ENCODE data around the gene DIRAS3.

DIRAS3 gene

DNA sequence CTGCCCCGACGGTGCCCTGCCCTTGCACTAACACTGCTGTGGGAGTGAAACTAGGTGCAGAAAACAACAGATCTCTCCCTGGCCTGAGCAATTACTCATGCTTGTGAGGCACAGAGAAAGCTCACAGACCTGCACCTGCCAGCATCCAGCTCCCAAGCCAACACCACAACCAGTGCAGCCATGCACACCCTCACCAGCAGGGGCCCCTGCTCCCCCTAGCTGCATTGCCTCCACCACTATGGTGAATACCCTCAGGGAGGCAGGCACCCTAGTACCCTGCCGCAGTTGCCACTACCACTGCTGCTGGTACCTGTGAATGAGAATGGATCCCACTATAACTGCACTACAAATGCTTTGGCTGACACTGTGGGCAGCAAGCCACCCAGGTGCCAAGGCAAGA lies 7.1 kb upstream of the DIRAS3 start:
- Histone ChIP-seq H3K4me2 (ENCODE audit: low read length) (no peak overlapping the region), H3K27ac (ENCODE audit: low read depth, low read length) (no peak overlapping the region), H3K36me3 (ENCODE audit: control insufficient read depth, low read length) (no peaks in the 10 kb centered on the region), H3K79me2 (ENCODE audit: control insufficient read depth, low read length) (no peaks in the 10 kb centered on the region), H3F3A (ENCODE audit: control insufficient read depth, insufficient read depth) (no peaks in the 10 kb centered on the region), H3K27me3 (ENCODE audit: control insufficient read depth, low read length) (no peaks in the 10 kb centered on the region), H3K4me3 (ENCODE audit: low read length) (no peak overlapping the region), H3K9me3 (ENCODE audit: control insufficient read depth, insufficient read depth, low read length) (no peaks in the 10 kb centered on the region), H4K20me1 (ENCODE audit: control insufficient read depth, insufficient read depth, low read depth, low read length) (no peaks in the 10 kb centered on the region), H3K4me1 (ENCODE audit: control insufficient read depth, low read length) (no peaks in the 10 kb centered on the region), H3K9me2 (replicated peaks; ENCODE audit: control insufficient read depth, low read length) (no peaks in the 10 kb centered on the region)
- TF ChIP-seq EZH2phosphoT487 (IDR thresholded peaks at IDR 0.05; ENCODE audit: borderline replicate concordance, low read length), result no peak
- TF ChIP-seq, protein P1, sequence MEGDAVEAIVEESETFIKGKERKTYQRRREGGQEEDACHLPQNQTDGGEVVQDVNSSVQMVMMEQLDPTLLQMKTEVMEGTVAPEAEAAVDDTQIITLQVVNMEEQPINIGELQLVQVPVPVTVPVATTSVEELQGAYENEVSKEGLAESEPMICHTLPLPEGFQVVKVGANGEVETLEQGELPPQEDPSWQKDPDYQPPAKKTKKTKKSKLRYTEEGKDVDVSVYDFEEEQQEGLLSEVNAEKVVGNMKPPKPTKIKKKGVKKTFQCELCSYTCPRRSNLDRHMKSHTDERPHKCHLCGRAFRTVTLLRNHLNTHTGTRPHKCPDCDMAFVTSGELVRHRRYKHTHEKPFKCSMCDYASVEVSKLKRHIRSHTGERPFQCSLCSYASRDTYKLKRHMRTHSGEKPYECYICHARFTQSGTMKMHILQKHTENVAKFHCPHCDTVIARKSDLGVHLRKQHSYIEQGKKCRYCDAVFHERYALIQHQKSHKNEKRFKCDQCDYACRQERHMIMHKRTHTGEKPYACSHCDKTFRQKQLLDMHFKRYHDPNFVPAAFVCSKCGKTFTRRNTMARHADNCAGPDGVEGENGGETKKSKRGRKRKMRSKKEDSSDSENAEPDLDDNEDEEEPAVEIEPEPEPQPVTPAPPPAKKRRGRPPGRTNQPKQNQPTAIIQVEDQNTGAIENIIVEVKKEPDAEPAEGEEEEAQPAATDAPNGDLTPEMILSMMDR (IDR thresholded peaks at IDR 0.05; ENCODE audit: low read depth, low read length, poor library complexity, severe bottlenecking), result no peak

DNA sequence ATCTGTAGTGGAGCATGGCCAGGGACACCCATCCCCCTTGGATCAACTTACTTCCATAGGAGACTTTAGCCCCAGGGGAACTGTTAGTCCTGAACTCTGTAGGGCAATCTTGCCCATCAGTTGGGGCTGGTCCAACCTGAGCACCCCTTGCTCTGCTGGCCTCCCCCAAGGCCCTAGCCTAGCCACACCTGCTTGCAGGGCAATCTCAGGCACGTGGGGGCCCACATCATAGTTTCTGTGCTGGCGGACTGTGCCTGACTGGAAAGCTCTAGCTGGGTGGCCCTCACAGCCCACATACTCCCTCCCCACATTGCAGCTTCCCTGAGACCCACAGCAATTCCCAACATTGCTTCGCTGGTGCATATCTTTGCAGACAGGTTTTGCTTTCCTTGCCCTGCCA lies 6.6 kb upstream of the DIRAS3 start:
- no peak overlapping the region for H3K27ac ChIP-seq (ENCODE audit: low read depth, low read length)
- no peak overlapping the region for H3K4me3 ChIP-seq (ENCODE audit: low read length)
- H3K4me2 ChIP-seq (ENCODE audit: low read length), result no peak overlapping the region
- no peak for TF ChIP-seq EZH2phosphoT487 (IDR thresholded peaks at IDR 0.05; ENCODE audit: borderline replicate concordance, low read length)
- TF ChIP-seq, protein P1 (IDR thresholded peaks at IDR 0.05; ENCODE audit: low read depth, low read length, poor library complexity, severe bottlenecking), result no peak
- no peaks in the 10 kb centered on the region for H3K79me2 ChIP-seq (ENCODE audit: control insufficient read depth, low read length)
- no peaks in the 10 kb centered on the region for H3K9me2 ChIP-seq (replicated peaks; ENCODE audit: control insufficient read depth, low read length)
- no peaks in the 10 kb centered on the region for H3K27me3 ChIP-seq (ENCODE audit: control insufficient read depth, low read length)
- H4K20me1 ChIP-seq (ENCODE audit: control insufficient read depth, insufficient read depth, low read depth, low read length), result no peaks in the 10 kb centered on the region
- no peaks in the 10 kb centered on the region for H3K36me3 ChIP-seq (ENCODE audit: control insufficient read depth, low read length)
- no peaks in the 10 kb centered on the region for H3K4me1 ChIP-seq (ENCODE audit: control insufficient read depth, low read length)
- H3F3A ChIP-seq (ENCODE audit: control insufficient read depth, insufficient read depth), result no peaks in the 10 kb centered on the region
- H3K9me3 ChIP-seq (ENCODE audit: control insufficient read depth, insufficient read depth, low read length), result no peaks in the 10 kb centered on the region

DNA sequence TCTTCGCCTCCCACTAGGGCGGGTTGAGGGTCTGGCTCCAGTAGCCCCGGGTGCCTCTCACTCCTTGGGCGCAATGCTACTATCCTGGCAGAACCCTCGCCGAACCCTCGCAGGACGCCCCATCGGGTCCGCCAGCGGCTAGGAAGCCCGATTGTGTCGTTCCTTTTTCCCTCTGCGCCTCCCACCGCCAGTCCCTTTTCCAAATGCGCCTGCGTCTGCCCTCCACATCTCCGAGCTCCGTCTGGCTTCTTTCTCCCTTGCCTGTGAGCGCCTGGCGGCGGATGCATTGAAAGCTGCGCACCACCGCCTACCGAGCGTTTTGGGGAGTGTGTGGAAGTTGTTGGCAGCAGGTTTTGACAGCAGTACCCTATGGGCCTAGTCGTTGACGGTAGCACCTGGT lies 1.0 kb upstream of the DIRAS3 start:
- no peaks in the 10 kb centered on the region for H3K9me2 ChIP-seq (replicated peaks; ENCODE audit: control insufficient read depth, low read length)
- H3K9me3 ChIP-seq (ENCODE audit: control insufficient read depth, insufficient read depth, low read length), result no peaks in the 10 kb centered on the region
- no peak overlapping the region for H3K4me2 ChIP-seq (ENCODE audit: low read length)
- no peaks in the 10 kb centered on the region for H3K79me2 ChIP-seq (ENCODE audit: control insufficient read depth, low read length)
- H3K27ac ChIP-seq (ENCODE audit: low read depth, low read length), result no peak overlapping the region
- no peaks in the 10 kb centered on the region for H3K27me3 ChIP-seq (ENCODE audit: control insufficient read depth, low read length)
- no peaks in the 10 kb centered on the region for H3K4me1 ChIP-seq (ENCODE audit: control insufficient read depth, low read length)
- no peaks in the 10 kb centered on the region for H4K20me1 ChIP-seq (ENCODE audit: control insufficient read depth, insufficient read depth, low read depth, low read length)
- H3K4me3 ChIP-seq (ENCODE audit: low read length), result no peak overlapping the region
- H3K36me3 ChIP-seq (ENCODE audit: control insufficient read depth, low read length), result no peaks in the 10 kb centered on the region
- H3F3A ChIP-seq (ENCODE audit: control insufficient read depth, insufficient read depth), result no peaks in the 10 kb centered on the region
- TF ChIP-seq, protein P1 (IDR thresholded peaks at IDR 0.05; ENCODE audit: low read depth, low read length, poor library complexity, severe bottlenecking), result no peak
- TF ChIP-seq EZH2phosphoT487 (IDR thresholded peaks at IDR 0.05; ENCODE audit: borderline replicate concordance, low read length), result no peak

GRCh38 chr1:68047659-68048026 lies 2.8 kb downstream of the DIRAS3 start:
- H3K4me3 ChIP-seq (ENCODE audit: low read length), result no peak overlapping the region
- H3K4me1 ChIP-seq (ENCODE audit: control insufficient read depth, low read length), result no peaks in the 10 kb centered on the region
- no peaks in the 10 kb centered on the region for H3K9me3 ChIP-seq (ENCODE audit: control insufficient read depth, insufficient read depth, low read length)
- H3F3A ChIP-seq (ENCODE audit: control insufficient read depth, insufficient read depth), result no peaks in the 10 kb centered on the region
- no peaks in the 10 kb centered on the region for H4K20me1 ChIP-seq (ENCODE audit: control insufficient read depth, insufficient read depth, low read depth, low read length)
- no peaks in the 10 kb centered on the region for H3K79me2 ChIP-seq (ENCODE audit: control insufficient read depth, low read length)
- H3K36me3 ChIP-seq (ENCODE audit: control insufficient read depth, low read length), result no peaks in the 10 kb centered on the region
- H3K4me2 ChIP-seq (ENCODE audit: low read length), result no peak overlapping the region
- TF ChIP-seq EZH2phosphoT487 (IDR thresholded peaks at IDR 0.05; ENCODE audit: borderline replicate concordance, low read length), result no peak
- TF ChIP-seq, protein P1 (IDR thresholded peaks at IDR 0.05; ENCODE audit: low read depth, low read length, poor library complexity, severe bottlenecking), result no peak
- H3K9me2 ChIP-seq (replicated peaks; ENCODE audit: control insufficient read depth, low read length), result no peaks in the 10 kb centered on the region
- no peak overlapping the region for H3K27ac ChIP-seq (ENCODE audit: low read depth, low read length)
- no peaks in the 10 kb centered on the region for H3K27me3 ChIP-seq (ENCODE audit: control insufficient read depth, low read length)

Measured in DOHH2 (cell line).